Erythroblast (primary cell): ENCODE data around the gene PNMA5.

Experiments used
- DNase-seq, 2 experiments: peaks; one replicate each; lab custom pipeline; 2025; lab: John Stamatoyannopoulos, UW
- GATA1 ChIP-seq: IDR thresholded peaks from 2 replicates; pipeline ENCODE4 v1.6.1; 2011; ENCODE audit warnings: low read depth, mild to moderate bottlenecking, control low read depth, low read length, moderate library complexity
- POLR2A ChIP-seq: IDR thresholded peaks from 2 replicates; pipeline ENCODE4 v1.6.1; 2011; ENCODE audit warnings: mild to moderate bottlenecking, low read length

Gene PNMA5

GRCh38 chrX:152942077-152942442 is 51.9 kb downstream of the PNMA5 start:
- DNase-seq, result no peak
- no peak for TF ChIP-seq POLR2A
- TF ChIP-seq GATA1, result no peak

- peak; percentile 93 to 94 for DNase-seq
- no peak for TF ChIP-seq GATA1
- no peak for TF ChIP-seq POLR2A
Observed at GRCh38 chrX:152941328-152942076, 52.4 kb downstream of the PNMA5 start.
